ENCODE measurements around the gene MAPKAP1.

DNA sequence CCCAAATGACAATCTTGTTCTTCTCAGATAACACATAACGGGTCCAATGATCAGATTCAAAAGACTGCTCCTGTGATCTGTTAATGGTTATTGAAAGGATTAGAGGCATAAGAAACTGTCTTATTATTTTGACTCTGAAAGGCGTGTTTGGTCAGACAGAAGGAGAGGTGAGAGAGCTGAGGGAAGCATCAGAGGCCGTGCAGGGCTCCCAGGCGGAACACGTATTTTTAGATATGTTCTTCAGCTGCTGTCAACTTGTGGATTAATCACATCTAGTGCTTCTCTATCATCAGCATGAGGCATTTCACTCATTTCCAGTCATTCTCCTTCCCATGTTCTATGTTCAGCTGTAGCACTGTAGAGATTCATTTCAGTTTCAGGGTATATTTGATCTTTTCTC is 199.8 kb downstream of the MAPKAP1 start:
- TF ChIP-seq EZH2 (IDR thresholded peaks at IDR 0.05; ENCODE audit: borderline replicate concordance, low read length) (no peak), CTCF (IDR thresholded peaks at IDR 0.05; ENCODE audit: low read length) (no peak)
